ENCODE results near the gene LRRK1.

The LRRK1 gene

GRCh38 chr15:100875976-100876375 lies 43.2 kb upstream of the LRRK1 start:
- TF ChIP-seq EZH2 (IDR thresholded peaks at IDR 0.05; ENCODE audit: borderline replicate concordance, low read depth, low read length, severe bottlenecking) (no peak), CTCF (IDR thresholded peaks at IDR 0.05; ENCODE audit: borderline replicate concordance, extremely low read depth, low read length, poor library complexity, severe bottlenecking) (no peak)
- no peaks in the 10 kb centered on the region for H3K36me3 ChIP-seq (ENCODE audit: insufficient read depth, low read length)

GRCh38 chr15:100877551-100877950 lies 41.6 kb upstream of the LRRK1 start:
- Histone ChIP-seq H3K4me1 (ENCODE audit: insufficient read depth, low read length) (no peaks in the 10 kb centered on the region), H3K79me2 (ENCODE audit: insufficient read depth, low read length) (no peaks in the 10 kb centered on the region)
- TF ChIP-seq EZH2 (IDR thresholded peaks at IDR 0.05; ENCODE audit: borderline replicate concordance, low read depth, low read length, severe bottlenecking) (no peak), CTCF (IDR thresholded peaks at IDR 0.05; ENCODE audit: borderline replicate concordance, extremely low read depth, low read length, poor library complexity, severe bottlenecking) (no peak)

More at GRCh38 chr15:100875976-100876375, 43.2 kb upstream of the LRRK1 start:
- H3K4me1 ChIP-seq (ENCODE audit: insufficient read depth, low read length), result no peaks in the 10 kb centered on the region
- H3K79me2 ChIP-seq (ENCODE audit: insufficient read depth, low read length), result no peaks in the 10 kb centered on the region
- H3K4me3 ChIP-seq (ENCODE audit: low read depth in 1 of 2, low read length in 2 of 2), result no peak overlapping the region
- no peak overlapping the region for H3K9ac ChIP-seq (ENCODE audit: low read depth, low read length)
- no peak overlapping the region for H3K27ac ChIP-seq (ENCODE audit: low read length)
- H4K20me1 ChIP-seq (ENCODE audit: insufficient read depth, low read length), result no peaks in the 10 kb centered on the region
- ATAC-seq (ENCODE audit: insufficient read depth, low read depth), result no peak
- H3K9me3 ChIP-seq (ENCODE audit: insufficient read depth, low read length, severe bottlenecking), result no peaks in the 10 kb centered on the region
- H3K4me2 ChIP-seq (ENCODE audit: insufficient read depth, low read length), result no peak overlapping the region
- no peak for DNase-seq
- no peaks in the 10 kb centered on the region for H3K27me3 ChIP-seq (ENCODE audit: insufficient read depth, low read length, poor library complexity)
- H2AFZ ChIP-seq (ENCODE audit: low read depth, low read length), result no peak overlapping the region

GRCh38 chr15:100878130-100878529 lies 41.0 kb upstream of the LRRK1 start:
- no peak for TF ChIP-seq EZH2 (IDR thresholded peaks at IDR 0.05; ENCODE audit: borderline replicate concordance, low read depth, low read length, severe bottlenecking)
- no peak for TF ChIP-seq CTCF (IDR thresholded peaks at IDR 0.05; ENCODE audit: borderline replicate concordance, extremely low read depth, low read length, poor library complexity, severe bottlenecking)
- Histone ChIP-seq H3K79me2 (ENCODE audit: insufficient read depth, low read length) (no peaks in the 10 kb centered on the region), H4K20me1 (ENCODE audit: insufficient read depth, low read length) (no peaks in the 10 kb centered on the region), H3K4me3 (ENCODE audit: low read depth in 1 of 2, low read length in 2 of 2) (no peak overlapping the region), H3K4me1 (ENCODE audit: insufficient read depth, low read length) (no peaks in the 10 kb centered on the region), H2AFZ (ENCODE audit: low read depth, low read length) (no peak overlapping the region), H3K27me3 (ENCODE audit: insufficient read depth, low read length, poor library complexity) (no peaks in the 10 kb centered on the region), H3K9me3 (ENCODE audit: insufficient read depth, low read length, severe bottlenecking) (no peaks in the 10 kb centered on the region), H3K9ac (ENCODE audit: low read depth, low read length) (no peak overlapping the region), H3K4me2 (ENCODE audit: insufficient read depth, low read length) (no peak overlapping the region), H3K36me3 (ENCODE audit: insufficient read depth, low read length) (no peaks in the 10 kb centered on the region), H3K27ac (ENCODE audit: low read length) (no peak overlapping the region)
- ATAC-seq (ENCODE audit: insufficient read depth, low read depth) (no peak), DNase-seq (no peak)

More at GRCh38 chr15:100877551-100877950, 41.6 kb upstream of the LRRK1 start:
- H3K27me3 ChIP-seq (ENCODE audit: insufficient read depth, low read length, poor library complexity), result no peaks in the 10 kb centered on the region
- H3K9me3 ChIP-seq (ENCODE audit: insufficient read depth, low read length, severe bottlenecking), result no peaks in the 10 kb centered on the region
- no peak overlapping the region for H3K4me2 ChIP-seq (ENCODE audit: insufficient read depth, low read length)
- H2AFZ ChIP-seq (ENCODE audit: low read depth, low read length), result no peak overlapping the region
- no peaks in the 10 kb centered on the region for H4K20me1 ChIP-seq (ENCODE audit: insufficient read depth, low read length)
- no peaks in the 10 kb centered on the region for H3K36me3 ChIP-seq (ENCODE audit: insufficient read depth, low read length)
- DNase-seq, result no peak
- H3K4me3 ChIP-seq (ENCODE audit: low read depth in 1 of 2, low read length in 2 of 2), result no peak overlapping the region
- H3K27ac ChIP-seq (ENCODE audit: low read length), result no peak overlapping the region
- H3K9ac ChIP-seq (ENCODE audit: low read depth, low read length), result no peak overlapping the region
- ATAC-seq (ENCODE audit: insufficient read depth, low read depth), result no peak

- DNase-seq (no peak), ATAC-seq (ENCODE audit: insufficient read depth, low read depth) (no peak)
- Histone ChIP-seq H4K20me1 (ENCODE audit: insufficient read depth, low read length) (no peaks in the 10 kb centered on the region), H3K79me2 (ENCODE audit: insufficient read depth, low read length) (no peaks in the 10 kb centered on the region), H3K4me1 (ENCODE audit: insufficient read depth, low read length) (no peaks in the 10 kb centered on the region), H3K9me3 (ENCODE audit: insufficient read depth, low read length, severe bottlenecking) (no peaks in the 10 kb centered on the region), H3K9ac (ENCODE audit: low read depth, low read length) (no peak overlapping the region), H3K4me3 (ENCODE audit: low read depth in 1 of 2, low read length in 2 of 2) (no peak overlapping the region), H2AFZ (ENCODE audit: low read depth, low read length) (no peak overlapping the region), H3K36me3 (ENCODE audit: insufficient read depth, low read length) (no peaks in the 10 kb centered on the region), H3K4me2 (ENCODE audit: insufficient read depth, low read length) (no peak overlapping the region), H3K27ac (ENCODE audit: low read length) (no peak overlapping the region), H3K27me3 (ENCODE audit: insufficient read depth, low read length, poor library complexity) (no peaks in the 10 kb centered on the region)
- TF ChIP-seq EZH2 (IDR thresholded peaks at IDR 0.05; ENCODE audit: borderline replicate concordance, low read depth, low read length, severe bottlenecking) (no peak), CTCF (IDR thresholded peaks at IDR 0.05; ENCODE audit: borderline replicate concordance, extremely low read depth, low read length, poor library complexity, severe bottlenecking) (no peak)
Observed at GRCh38 chr15:100878648-100879047, 40.5 kb upstream of the LRRK1 start.
